ENCODE measurements around the gene ZER1.

ZER1 gene

GRCh38 chr9:128689293-128689774, 82.4 kb downstream of the ZER1 start:
- DNase-seq = peak in 1 of 3 experiments; percentile 85

- peak; percentile 92 to 98 (median 96) for DNase-seq
Measured at GRCh38 chr9:128688501-128689292, 83.0 kb downstream of the ZER1 start, which contains the start of gene SET. Gene SET, plus strand, starts transcription at chr9:128689222. Its CDS starts 361 bp downstream, at chr9:128689583.

- no peak for DNase-seq
Measured at GRCh38 chr9:128687453-128687852, 84.3 kb downstream of the ZER1 start.

DNA sequence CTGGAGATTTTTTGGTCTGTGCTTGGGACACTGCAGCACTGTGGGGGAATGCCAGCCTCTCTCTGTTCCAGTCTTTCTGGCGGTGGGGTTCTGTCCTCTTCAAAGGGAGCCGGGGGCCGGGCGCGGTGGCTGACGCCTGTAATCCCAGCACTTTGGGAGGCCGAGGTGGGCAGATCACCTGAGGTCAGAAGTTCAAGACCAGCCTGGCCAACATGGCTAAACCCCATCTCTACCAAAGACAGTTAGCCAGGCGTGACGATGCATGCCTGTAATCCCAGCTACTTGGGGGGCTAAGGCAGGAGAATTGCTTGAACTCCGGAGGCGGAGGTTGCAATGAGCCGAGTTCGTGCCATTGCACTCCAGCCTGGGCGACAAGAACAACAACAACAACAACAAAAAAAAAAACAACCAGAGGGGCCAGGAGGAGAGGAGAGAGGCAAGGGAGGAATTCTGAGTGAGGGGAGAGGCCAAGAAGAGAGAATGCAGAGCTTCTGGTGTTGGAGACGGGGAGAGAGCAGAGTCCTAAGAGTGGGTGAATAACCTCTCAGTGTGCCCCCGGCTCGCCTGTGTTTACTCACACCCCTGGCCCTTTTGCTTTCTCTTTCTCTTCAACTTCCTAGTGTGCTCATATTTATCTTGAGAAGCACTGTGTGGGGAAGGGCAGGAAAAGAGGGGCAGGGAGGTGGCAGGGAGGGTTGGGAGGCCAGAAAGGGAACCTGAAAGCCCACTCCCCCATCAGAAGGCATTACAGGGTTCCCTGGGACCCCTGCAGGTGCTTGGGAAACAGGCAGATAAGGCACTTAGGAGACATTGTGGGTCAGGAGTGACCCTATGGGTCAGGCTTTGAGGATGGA, 85.9 kb downstream of the ZER1 start:
- no peak for DNase-seq

- peak in 2 of 3 experiments; percentile 77 to 78 for DNase-seq
Measured at GRCh38 chr9:128684325-128685199, 87.2 kb downstream of the ZER1 start.

DNA sequence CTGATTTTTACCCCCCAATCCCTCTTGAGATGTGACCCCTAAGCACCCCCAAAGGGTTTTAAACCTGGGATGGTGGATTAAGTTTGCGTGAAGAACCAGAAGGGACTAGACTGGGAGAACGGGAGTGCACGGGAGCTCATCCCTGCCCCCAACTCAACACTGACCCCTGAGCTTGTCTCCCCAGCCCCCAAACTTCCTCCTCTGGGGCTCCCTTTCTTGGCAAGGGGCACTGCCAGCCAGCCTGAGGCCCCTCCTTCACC, 87.7 kb downstream of the ZER1 start:
- peak in 1 of 3 experiments; percentile 56 for DNase-seq

GRCh38 chr9:128683340-128684064, 88.2 kb downstream of the ZER1 start:
- peak in 2 of 3 experiments; percentile 31 to 64 for DNase-seq

Data from NCI-H1417 (cell line).